ENCODE measurements around the gene OR1F1.
"Not testable (repeated sequence)": the region's sequence is repeated elsewhere in the genome, so short reads cannot be mapped to it uniquely, and the experiment has no call there.

OR1F1 gene

DNA sequence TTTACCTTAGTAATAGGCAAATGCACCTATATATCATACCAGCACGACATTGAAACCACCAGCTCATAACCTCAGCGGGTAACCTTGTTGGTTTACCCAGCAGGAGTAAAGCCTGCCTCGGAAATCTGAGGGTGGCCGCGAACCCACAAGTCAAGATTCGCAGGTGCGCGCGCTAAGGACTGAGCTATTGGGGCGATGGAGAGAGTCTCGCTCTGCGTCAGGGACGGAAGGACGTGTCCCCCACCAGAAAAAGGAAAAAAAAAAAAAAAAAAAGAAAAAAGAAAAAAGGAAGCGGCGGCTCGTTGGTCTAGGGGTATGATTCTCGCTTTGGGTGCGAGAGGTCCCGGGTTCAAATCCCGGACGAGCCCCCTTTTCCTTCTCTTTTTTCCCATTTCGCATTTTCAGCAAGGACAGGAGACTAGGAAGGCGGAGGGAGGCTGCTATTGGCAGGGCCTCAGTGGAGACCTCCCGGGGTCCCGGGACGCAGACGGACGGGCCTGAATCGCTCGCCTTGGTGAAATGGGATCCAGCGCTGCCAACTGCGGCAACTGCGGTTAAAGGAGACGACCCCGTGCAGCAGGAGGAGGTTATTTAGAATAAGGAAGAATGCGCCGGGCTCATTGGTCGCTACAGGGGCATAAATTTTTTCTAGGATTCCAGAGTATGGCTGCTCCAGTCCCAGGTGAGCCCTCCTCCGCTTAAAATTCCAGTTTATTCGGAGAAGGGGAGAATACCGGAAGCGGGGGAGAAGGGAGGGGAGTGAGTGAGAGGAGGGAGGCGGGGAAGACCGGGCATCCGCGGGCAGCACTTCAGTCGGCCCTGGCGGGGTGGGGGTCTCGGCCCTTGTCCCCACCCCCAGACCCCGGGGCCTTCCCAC, at the start of gene OR1F1:
Gene OR1F1 (plus strand): TSS at position 407 of the 877 bp plus-strand sequence.
- DNase-seq = no peak

- no peak for DNase-seq
Measured at GRCh38 chr16:3138342-3138741, 49.7 kb upstream of the OR1F1 start.

- no peak for DNase-seq
Measured at GRCh38 chr16:3138823-3139426, 49.1 kb upstream of the OR1F1 start.

GRCh38 chr16:3139561-3139960, 48.4 kb upstream of the OR1F1 start:
- DNase-seq = not testable (repeated sequence)

DNA sequence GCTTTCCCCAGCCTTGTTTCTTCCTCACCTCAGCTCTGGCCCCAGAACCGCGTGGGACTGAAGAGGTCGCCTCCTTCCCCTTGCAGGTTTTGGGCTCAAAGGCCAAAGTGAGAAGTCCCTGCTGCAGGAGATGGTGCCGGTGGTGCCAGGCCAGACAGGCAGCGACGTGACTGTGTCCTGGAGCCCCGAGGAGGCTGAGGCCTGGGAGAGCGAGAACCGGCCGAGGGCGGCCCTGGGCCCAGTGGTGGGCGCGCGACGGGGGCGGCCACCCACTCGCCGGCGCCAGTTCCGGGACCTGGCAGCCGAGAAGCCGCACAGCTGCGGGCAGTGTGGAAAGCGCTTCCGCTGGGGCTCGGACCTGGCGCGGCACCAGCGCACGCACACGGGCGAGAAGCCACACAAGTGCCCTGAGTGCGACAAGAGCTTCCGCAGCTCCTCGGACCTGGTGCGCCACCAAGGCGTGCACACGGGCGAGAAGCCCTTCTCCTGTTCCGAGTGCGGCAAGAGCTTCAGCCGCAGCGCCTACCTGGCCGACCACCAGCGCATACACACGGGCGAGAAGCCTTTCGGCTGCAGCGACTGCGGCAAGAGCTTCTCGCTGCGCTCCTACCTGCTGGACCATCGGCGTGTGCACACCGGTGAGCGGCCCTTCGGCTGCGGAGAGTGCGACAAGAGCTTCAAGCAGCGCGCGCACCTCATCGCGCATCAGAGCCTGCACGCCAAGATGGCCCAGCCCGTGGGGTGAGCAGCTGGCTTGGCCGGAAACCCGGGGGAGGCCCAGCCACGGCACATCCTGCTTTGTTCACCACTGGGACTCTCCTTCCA, 47.2 kb upstream of the OR1F1 start:
- no peak for DNase-seq

GRCh38 chr16:3141781-3142311, 46.2 kb upstream of the OR1F1 start:
- no peak for DNase-seq

DNA sequence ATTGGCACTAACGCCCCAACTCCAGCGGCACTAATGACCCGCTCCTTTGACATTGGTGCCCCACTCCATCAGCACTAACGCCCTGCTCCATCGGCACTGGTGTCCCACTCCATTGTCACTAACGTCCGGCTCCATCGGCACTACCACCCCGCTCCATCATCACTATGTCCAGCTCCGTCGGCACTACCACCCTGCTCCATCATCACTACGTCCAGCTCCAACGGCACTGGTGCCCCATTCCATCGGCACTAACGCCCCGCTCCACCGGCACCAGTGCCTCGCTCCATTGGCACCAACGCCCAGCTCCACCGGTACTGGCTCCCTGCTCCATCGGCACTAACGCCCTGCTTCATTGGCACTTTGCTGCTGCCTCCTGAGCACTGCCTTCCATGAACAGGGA, 45.7 kb upstream of the OR1F1 start:
- DNase-seq = no peak

DNA sequence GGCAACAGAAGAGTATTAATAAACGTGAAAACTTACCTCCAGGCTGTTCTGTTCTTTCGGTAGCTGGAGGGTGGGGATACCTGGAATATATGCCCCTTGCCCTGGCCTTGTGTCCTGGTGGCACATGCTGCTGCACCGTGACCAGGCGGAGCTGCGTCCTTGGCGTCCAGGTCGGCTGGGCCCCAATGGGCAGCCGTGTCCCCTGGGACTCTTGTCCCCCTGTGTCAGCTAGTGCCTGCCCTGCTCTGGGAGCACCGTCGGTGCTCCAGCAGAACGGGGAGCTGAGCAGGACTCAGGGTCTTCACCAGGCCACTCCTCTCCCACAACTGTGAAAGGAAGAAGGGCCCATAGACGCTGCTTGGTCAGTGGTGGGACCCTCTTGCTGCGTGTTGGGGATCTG, 45.2 kb upstream of the OR1F1 start:
- no peak for DNase-seq

DNA sequence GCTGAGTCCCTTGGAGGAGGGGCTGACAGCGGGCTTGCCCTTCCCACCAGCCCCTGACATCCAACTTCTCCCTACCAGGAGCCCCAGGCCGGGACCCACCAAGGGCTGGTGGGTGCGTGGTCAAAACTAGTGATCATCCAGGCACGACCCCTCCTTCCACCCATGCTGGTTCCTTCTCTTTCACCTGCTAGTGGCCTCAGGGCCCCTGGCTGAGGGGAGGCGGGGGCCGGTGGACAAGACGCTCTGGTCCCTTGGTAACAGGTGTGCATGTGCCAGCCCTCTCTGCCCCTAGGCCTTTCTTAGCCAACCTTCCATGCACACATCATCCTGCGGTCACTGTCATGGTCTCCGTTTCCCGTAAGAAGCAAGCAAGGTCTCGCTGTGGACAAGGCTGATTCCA, 44.8 kb upstream of the OR1F1 start:
- no peak for DNase-seq

DNA sequence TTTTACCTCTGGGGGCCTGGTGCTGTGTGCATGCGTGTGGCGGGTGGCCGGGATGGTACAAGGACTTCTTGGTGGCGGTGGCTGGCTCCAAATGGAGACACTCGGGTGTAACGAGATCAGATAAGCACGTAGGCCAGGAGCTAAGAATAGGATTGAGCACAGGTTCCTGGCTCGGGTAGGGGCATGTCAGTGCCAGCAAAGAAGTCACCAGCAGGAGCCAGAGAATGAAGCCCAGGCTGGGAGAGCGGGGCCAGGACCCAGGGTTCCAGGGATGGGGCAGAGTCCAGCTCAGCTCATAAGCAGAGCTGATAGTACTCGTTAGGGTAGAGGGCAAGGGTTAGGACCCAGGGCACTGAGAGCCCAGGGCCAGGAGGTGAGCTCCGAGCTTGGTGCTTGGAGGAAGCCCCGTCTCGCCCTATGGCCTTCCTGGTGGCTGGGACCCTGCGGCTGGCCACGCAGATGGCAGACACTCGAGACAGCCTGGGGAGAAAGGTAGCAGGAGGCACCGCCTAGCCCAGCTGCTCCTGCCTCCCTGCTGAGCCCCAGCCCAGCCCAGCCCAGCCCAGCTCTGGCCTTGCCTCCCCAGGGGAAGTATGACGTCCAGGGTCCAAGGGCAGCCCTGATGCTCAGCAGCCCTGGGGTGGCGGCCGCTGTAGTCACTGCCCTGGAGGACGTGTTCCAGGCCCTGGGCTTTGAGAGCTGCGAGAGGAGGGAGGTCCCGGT, 44.2 kb upstream of the OR1F1 start:
- DNase-seq = no peak

DNA sequence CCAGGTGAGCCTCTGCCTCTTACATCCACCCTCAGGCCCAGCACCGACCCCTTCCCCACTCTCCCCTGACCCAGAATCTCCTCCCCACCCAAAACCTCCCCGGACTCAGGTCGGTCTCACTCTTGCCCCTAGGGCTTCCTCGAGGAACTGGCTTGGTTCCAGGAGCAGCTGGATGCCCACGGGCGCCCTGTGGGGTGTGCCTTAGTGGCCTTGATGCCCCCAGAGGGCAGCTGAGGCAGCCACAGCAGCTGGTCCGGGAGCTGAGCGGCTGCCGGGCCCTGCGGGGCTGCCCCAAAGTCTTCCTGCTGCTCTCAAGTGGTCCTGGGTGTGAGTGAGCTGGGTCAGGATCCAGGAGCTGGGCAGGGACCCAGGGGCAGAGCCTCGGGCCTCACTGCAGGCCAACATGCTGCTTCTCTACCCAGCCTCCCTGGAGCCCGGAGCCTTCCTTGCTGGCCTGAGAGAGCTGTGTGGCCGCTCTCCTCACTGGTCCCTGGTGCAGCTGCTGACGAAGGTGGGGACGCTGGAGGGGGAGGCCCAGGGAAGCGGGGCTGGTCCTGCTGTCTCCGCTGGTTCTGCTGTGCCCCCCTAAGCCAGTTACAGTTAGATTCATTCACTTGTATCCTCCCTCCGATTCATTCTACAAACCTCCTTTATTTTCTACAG, 43.6 kb upstream of the OR1F1 start:
- DNase-seq = no peak

- no peak for DNase-seq
Measured at GRCh38 chr16:3145151-3145550, 42.9 kb upstream of the OR1F1 start.

DNA sequence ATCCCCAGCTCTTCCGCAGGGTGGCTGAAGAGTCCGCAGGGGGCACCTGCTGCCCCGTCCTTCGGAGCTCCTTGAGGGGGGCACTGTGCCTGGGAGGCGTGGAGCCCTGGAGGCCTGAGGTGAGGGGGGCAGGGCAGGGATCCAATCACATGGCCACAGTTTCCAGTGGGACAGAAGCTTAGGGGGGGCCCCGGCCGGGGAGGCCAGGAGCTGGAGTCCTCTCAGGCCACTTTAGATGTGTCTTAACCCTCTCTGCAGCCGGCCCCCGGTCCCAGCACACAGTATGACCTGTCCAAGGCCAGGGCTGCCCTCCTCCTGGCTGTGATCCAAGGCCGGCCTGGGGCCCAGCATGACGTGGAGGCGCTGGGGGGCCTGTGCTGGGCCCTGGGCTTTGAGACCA, 42.3 kb upstream of the OR1F1 start:
- no peak for DNase-seq

- DNase-seq = no peak
Measured at GRCh38 chr16:3147046-3147756, 40.8 kb upstream of the OR1F1 start.

DNA sequence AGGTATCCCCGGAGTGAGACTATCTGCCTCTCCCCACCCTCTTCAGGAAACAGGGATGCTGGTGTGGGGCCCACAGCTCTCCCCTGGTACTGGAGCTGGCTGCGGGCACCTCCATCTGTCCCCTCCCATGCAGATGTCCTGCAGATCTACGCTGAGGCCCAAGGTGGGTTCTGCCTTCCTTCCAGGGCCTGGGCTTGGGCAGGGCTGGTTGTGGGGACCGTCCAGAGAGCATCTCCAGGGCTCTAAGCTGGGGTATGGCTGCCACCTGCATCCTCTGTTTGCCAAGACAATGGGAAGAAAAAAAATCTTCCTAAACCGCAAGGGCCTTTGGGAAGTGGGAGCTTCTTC, 40.3 kb upstream of the OR1F1 start:
- DNase-seq = no peak

DNA sequence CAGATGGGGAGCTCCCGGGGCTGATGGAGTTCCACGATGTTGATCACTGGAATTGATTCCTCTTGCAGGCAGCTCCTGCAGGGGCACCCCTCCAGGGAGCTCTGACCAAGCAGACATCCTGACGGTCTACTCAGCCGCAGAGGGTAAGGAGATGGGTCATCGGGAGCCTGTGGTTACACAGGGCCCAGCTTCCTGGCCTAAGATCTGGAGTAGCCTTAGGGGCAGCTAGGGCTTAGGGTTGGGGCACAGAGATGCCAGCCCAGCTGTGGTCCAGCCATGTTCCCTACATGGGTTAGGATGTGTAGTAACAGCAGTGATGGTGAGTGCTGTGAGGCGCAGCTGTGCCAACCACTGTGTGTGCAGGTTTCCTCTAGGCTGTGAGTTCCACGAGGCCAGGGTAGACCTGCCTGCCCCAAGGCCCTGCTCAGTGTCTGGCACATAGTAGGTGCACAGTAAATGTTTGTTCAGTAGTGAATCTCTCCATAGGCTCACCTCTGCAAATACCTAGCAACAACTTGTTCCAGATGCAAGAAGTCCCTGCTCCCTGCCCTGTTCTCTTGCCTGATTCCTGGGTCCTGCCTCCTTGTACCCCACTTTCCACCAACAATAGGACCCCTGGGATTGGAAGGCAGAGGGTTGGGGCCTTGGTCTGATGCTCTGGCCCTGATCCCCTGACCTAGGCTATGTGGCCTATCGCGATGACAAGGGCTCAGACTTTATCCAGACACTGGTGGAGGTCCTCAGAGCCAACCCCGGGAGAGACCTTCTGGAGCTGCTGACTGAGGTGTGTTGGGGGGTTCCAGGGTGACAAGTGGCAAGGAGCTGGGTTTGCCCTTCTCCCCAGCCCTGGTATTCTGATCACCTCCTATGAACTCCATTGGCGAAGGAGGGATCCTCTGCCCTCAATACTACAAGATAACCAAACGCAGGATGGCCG, 39.5 kb upstream of the OR1F1 start:
- no peak for DNase-seq

- DNase-seq = no peak
Measured at GRCh38 chr16:3149193-3149530, 38.8 kb upstream of the OR1F1 start.

DNA sequence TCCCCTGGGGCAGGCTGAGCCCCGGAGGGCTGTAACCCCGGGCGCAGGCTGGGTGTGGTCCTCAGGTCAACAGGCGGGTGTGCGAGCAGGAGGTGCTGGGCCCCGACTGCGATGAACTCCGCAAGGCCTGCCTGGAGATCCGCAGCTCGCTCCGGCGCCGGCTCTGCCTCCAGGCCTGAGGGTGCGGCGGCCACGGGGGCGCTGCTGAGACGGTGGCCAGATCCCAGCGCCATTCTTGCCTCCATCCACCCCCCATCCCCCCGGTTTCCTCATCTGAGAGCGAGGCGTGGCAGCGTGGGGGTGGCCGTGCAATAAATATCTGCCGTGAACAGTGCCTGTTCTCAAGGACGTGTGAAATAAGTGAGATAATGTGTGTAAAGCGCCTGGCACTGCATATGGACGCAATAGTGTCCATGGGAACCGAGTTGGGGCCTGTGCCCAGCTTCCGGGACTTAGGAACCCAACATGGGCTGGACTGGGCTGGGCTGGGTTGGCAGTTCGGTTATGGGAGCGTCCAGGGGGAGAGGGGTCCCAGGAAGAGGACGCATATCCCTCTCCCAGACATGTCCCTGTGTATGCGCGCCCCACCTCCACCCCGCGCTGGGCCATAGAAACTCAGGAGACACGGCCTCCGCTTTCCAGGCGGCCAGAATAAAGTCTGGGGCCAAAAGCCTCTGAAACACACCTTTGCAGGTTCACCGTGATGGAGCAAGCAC, 38.2 kb upstream of the OR1F1 start:
- DNase-seq = peak; percentile 29 to 73

DNA sequence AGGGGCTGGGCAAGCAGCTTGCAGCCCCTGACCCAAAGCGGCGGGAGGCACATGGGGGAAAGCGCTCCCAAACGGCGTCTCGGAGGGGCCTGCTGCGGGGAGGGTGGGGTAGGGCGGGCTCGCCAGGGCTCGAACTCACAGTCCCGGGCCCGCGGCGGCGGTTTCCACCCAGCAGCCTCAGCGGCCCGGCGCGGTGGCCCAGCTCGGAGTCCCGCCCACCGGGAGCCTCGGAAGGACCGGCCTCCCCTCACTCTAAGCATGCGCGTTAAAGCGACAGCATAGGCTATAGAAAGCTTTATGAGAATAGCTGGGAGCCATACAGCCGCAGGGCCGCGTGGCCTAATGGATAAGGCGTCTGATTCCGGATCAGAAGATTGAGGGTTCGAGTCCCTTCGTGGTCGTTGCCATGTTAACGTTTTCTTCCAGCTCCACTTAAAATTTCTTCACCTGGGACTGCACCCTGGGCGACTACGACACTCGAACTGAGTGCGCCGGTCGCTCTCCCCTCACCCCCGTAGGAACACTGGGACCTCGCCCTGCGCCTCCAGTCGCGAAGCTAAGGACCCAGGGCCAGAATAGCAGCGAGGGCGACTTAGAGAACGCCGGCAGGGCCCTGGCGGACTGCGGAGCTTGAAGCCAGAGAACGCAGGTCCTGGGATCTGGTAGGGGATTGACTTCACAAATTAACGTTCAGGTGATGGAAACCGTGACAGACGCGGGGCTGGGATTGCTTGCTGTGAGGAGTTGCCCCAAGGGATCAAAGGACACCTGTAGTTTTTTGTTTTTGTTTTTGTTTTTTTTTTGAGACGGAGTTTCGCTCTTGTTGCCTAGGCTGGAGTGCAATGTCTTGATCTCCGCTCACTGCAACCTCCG, 37.4 kb upstream of the OR1F1 start:
- peak; percentile 93 to 98 for DNase-seq
